ENCODE measurements around the gene DBF4. TPM values are rescaled to one million over a fixed set of nuclear protein-coding genes. Genes with fewer than 3 reads are reported as not detected.
"Not testable (repeated sequence)": the region's sequence is repeated elsewhere in the genome, so short reads cannot be mapped to it uniquely, and the experiment has no call there.

The DBF4 gene
- polyA plus RNA-seq, 4 donors, result 16.0 to 21.8 (median 17.4) TPM

- not testable (repeated sequence) for DNase-seq (ENCODE audit: low read depth in 4 of 4, low spot score in 2 of 4)
Observed at GRCh38 chr7:87945926-87946325, 69.6 kb downstream of the DBF4 start.

GRCh38 chr7:87948371-87948770 lies 72.1 kb downstream of the DBF4 start:
- no peak for DNase-seq (ENCODE audit: low read depth in 4 of 4, low spot score in 2 of 4)

Other genes with a start within 250 kb of the DBF4 start
- 1 to 10 TPM in 3 of 4 donors, under 1 TPM in 1; 0.98 to 1.8 (median 1.2) TPM for gene RUNDC3B, start 248.1 kb upstream of the DBF4 start, polyA plus RNA-seq (ENCODE audit: insufficient read length in 4 of 4)
- gene SLC25A40, start 133 bp upstream of the DBF4 start, polyA plus RNA-seq (ENCODE audit: insufficient read length in 4 of 4), result 10 to 100 TPM; 28.0 to 45.7 (median 31.5) TPM
- 10 to 100 TPM; 10.4 to 13.6 (median 12.8) TPM for gene ADAM22, start 57.8 kb downstream of the DBF4 start, polyA plus RNA-seq (ENCODE audit: insufficient read length in 4 of 4)

Measured in left renal cortex interstitium (tissue), 4 donors.